C4-2B (cell line): ENCODE data around the gene CYTL1.

Source experiments
- ZFX ChIP-seq: fragments of 450-650 bp; IDR thresholded peaks from 2 replicates; pipeline ENCODE4 v1.6.1; 2017
- TF ChIP-seq, protein P1 (sequence below): fragments of 450-650 bp; conservative IDR thresholded peaks from 2 replicates; pipeline ENCODE4 v1.5.1; 2017; ENCODE audit warnings: mild to moderate bottlenecking

- TF ChIP-seq, protein P1, sequence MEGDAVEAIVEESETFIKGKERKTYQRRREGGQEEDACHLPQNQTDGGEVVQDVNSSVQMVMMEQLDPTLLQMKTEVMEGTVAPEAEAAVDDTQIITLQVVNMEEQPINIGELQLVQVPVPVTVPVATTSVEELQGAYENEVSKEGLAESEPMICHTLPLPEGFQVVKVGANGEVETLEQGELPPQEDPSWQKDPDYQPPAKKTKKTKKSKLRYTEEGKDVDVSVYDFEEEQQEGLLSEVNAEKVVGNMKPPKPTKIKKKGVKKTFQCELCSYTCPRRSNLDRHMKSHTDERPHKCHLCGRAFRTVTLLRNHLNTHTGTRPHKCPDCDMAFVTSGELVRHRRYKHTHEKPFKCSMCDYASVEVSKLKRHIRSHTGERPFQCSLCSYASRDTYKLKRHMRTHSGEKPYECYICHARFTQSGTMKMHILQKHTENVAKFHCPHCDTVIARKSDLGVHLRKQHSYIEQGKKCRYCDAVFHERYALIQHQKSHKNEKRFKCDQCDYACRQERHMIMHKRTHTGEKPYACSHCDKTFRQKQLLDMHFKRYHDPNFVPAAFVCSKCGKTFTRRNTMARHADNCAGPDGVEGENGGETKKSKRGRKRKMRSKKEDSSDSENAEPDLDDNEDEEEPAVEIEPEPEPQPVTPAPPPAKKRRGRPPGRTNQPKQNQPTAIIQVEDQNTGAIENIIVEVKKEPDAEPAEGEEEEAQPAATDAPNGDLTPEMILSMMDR = no peak
- no peak for TF ChIP-seq ZFX
These were observed 655 bp downstream of the CYTL1 start for GRCh38 chr4:5018603-5019002.
